Keratinocyte (primary cell): ENCODE results near the gene CA7. TPM values are rescaled to one million over a fixed set of nuclear protein-coding genes. Genes with fewer than 3 reads are reported as not detected.
A peak's percentile ranks its signal among the peaks of the same experiment; 100 is the strongest.

Experiments used
- DNase-seq: peaks from one replicate; pipeline ENCODE4 v3.0.0-alpha.2; 2011; ENCODE audit warnings: low read depth, missing footprints, low spot score
- FAIRE-seq: peaks from 2 replicates; lab custom pipeline; 2011; peaks lifted over from hg19 to GRCh38; lab: Jason Lieb, UNC
- H2AFZ ChIP-seq: 2 replicates; pipeline ENCODE4 v1.6.0; 2012; ENCODE audit warnings: low read length, control low read depth, inconsistent platforms; ENCODE audit not compliant: control insufficient read depth
- H3K27ac ChIP-seq: 2 replicates; pipeline ENCODE4 v1.5.1; 2011; ENCODE audit warnings: low read length; ENCODE audit not compliant: control insufficient read depth, insufficient read depth
- H3K27me3 ChIP-seq: 3 replicates; pipeline ENCODE4 v1.6.0; 2011; ENCODE audit warnings: low read length; ENCODE audit not compliant: control insufficient read depth, insufficient read depth; ENCODE audit errors: extremely low read depth
- H3K36me3 ChIP-seq, 2 experiments: 2 replicates in 1 of 2; 3 replicates in 1 of 2; pipeline ENCODE4 v1.5.1; 2011; ENCODE audit warnings: low read length in 2 of 2, mild to moderate bottlenecking in 1 of 2; ENCODE audit not compliant: control insufficient read depth in 2 of 2, insufficient read depth in 2 of 2; ENCODE audit errors: extremely low read depth in 1 of 2
- H3K4me1 ChIP-seq: 3 replicates; pipeline ENCODE4 v1.5.1; 2011; ENCODE audit warnings: low read length; ENCODE audit not compliant: control insufficient read depth, insufficient read depth; ENCODE audit errors: extremely low read depth
- H3K4me2 ChIP-seq: 3 replicates; pipeline ENCODE4 v1.6.0; 2011; ENCODE audit warnings: low read depth, low read length; ENCODE audit not compliant: control insufficient read depth, insufficient read depth; ENCODE audit errors: extremely low read depth
- H3K4me3 ChIP-seq, 3 experiments: fragments of 200-600 bp in 1 of 3; sonication (generic) in 1 of 3; 2 replicates in 2 of 3; 3 replicates in 1 of 3; pipeline ENCODE4 v1.5.1; 2011 to 2016; ENCODE audit warnings: low read length in 3 of 3, mild to moderate bottlenecking in 3 of 3, control low read depth in 2 of 3, inconsistent platforms in 1 of 3, low read depth in 1 of 3, mixed read lengths in 1 of 3, mixed run types in 1 of 3, moderate library complexity in 1 of 3; ENCODE audit not compliant: control insufficient read depth in 2 of 3, insufficient read depth in 2 of 3; ENCODE audit errors: extremely low read depth in 1 of 3
- H3K79me2 ChIP-seq: 2 replicates; pipeline ENCODE4 v1.6.0; 2012; ENCODE audit warnings: low read length; ENCODE audit not compliant: control insufficient read depth, insufficient read depth
- H3K9ac ChIP-seq: 3 replicates; pipeline ENCODE4 v1.6.0; 2011; ENCODE audit warnings: low read length; ENCODE audit not compliant: control insufficient read depth, insufficient read depth; ENCODE audit errors: extremely low read depth
- H3K9me1 ChIP-seq: 3 replicates; pipeline ENCODE4 v1.6.0; 2011; ENCODE audit warnings: low read length; ENCODE audit not compliant: control insufficient read depth, insufficient read depth; ENCODE audit errors: extremely low read depth
- H3K9me3 ChIP-seq: 2 replicates; pipeline ENCODE4 v1.5.1; 2012; ENCODE audit warnings: low read depth, low read length; ENCODE audit not compliant: control insufficient read depth
- H4K20me1 ChIP-seq: 3 replicates; pipeline ENCODE4 v1.6.0; 2011; ENCODE audit warnings: low read length; ENCODE audit not compliant: control insufficient read depth, insufficient read depth; ENCODE audit errors: extremely low read depth
- EZH2 ChIP-seq: IDR thresholded peaks from one replicate; pipeline ENCODE4 v1.6.1; 2012; ENCODE audit warnings: inconsistent platforms, mild to moderate bottlenecking, low read length, moderate library complexity
- dilution Hi-C: fragments of 300-500 bp; cut with MboI; formaldehyde crosslinking; loops from one replicate; pipeline ENCODE4 v1.7.0; 2020; ENCODE audit warnings: low sequenced_read_pairs; ENCODE audit not compliant: extremely low pct_ligation_motif_present
- polyA plus RNA-seq, 5 experiments: library from polyadenylated mRNA; depleted of rRNA in 3 of 5; stranded (reverse) in 3 of 5; stranded (forward) in 1 of 5; unstranded in 1 of 5; fragments of >200 nt; gene quantifications; 1 replicate in 1 of 5; 2 replicates in 3 of 5; 3 replicates in 1 of 5; pipeline versions ENCODE4 v1.2.1 to v1.2.3, GENCODE V29; 2011 to 2012; ENCODE audit warnings: missing spikeins in 2 of 5, low read depth in 1 of 5, low replicate concordance in 1 of 5
- TF ChIP-seq, protein P1 (sequence below), 3 experiments: IDR thresholded peaks in 1 of 3; conservative IDR thresholded peaks in 1 of 3; optimal IDR thresholded peaks in 1 of 3; 2 replicates in 2 of 3; 3 replicates in 1 of 3; pipeline versions ENCODE3 to v1.5.1; 2011; ENCODE audit warnings: low read length in 3 of 3, mild to moderate bottlenecking in 3 of 3, moderate library complexity in 2 of 3, control low read depth in 1 of 3, inconsistent platforms in 1 of 3; ENCODE audit not compliant: insufficient read depth in 2 of 3; ENCODE audit errors: extremely low read depth in 1 of 3

Gene CA7
- polyA plus RNA-seq, 1 donor (not counting 4 experiments of a cell fraction or from before 2014, with no cell fraction given) = not detected

DNA sequence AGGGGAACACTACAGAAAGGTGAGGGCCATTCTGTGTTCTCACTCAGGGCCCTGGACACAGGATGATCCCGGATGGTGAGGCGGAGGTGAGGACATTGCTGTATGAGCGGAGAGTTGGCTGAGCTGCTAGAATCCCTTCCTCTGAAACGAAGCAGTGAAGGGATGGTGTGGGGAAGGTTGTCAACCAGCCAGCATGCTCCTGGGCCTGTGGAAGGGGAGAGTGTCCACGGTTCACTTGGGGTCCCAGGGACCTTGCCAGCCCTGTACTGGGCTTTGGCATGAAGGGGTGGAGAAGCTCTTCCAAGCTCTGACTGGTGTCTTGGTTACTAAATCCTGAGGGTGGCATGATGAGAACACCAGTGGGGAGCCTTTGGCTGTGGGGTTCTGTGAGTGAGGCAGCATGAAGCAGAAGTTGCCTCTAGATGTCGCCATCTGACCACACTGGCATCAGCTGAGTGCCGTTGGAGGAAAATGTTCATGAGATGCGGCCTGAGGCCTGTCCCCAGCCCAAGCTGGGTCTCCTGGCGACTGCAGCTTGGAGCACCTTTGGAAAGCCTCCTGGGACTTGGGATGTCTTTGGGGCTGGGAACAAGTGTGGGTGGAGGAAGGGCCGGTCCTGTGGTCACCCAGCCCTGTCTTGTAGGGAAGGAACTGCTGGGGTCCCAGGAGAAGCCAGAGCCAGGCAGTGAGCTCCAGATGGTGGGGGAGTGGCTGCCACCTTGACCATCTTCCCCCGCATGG, 50.9 kb downstream of the CA7 start:
- Histone ChIP-seq H3K36me3 (peaks cover 0 to 1% of the 10 kb centered on the region in 2 experiments), H3K27me3 (no peaks in the 10 kb centered on the region), H3K27ac (no peak overlapping the region), H3K9me1 (no peaks in the 10 kb centered on the region), H3K4me2 (no peak overlapping the region), H3K9ac (no peak overlapping the region), H3K4me1 (peaks cover 22% of the 10 kb centered on the region), H4K20me1 (peaks cover 2% of the 10 kb centered on the region), H2AFZ (no peak overlapping the region), H3K4me3 (no peak overlapping the region), H3K9me3 (no peaks in the 10 kb centered on the region), H3K79me2 (no peaks in the 10 kb centered on the region)
- DNase-seq = no peak
- peak; percentile 61 for FAIRE-seq
- TF ChIP-seq, protein P1, sequence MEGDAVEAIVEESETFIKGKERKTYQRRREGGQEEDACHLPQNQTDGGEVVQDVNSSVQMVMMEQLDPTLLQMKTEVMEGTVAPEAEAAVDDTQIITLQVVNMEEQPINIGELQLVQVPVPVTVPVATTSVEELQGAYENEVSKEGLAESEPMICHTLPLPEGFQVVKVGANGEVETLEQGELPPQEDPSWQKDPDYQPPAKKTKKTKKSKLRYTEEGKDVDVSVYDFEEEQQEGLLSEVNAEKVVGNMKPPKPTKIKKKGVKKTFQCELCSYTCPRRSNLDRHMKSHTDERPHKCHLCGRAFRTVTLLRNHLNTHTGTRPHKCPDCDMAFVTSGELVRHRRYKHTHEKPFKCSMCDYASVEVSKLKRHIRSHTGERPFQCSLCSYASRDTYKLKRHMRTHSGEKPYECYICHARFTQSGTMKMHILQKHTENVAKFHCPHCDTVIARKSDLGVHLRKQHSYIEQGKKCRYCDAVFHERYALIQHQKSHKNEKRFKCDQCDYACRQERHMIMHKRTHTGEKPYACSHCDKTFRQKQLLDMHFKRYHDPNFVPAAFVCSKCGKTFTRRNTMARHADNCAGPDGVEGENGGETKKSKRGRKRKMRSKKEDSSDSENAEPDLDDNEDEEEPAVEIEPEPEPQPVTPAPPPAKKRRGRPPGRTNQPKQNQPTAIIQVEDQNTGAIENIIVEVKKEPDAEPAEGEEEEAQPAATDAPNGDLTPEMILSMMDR (optimal IDR thresholded peaks at IDR 0.05 in 1 of 3, IDR thresholded peaks at IDR 0.05 in 1 of 3, conservative IDR thresholded peaks at IDR 0.05 in 1 of 3; ENCODE audit: extremely low read depth in 1 of 3, insufficient read depth in 2 of 3, low read length in 3 of 3) = peak; percentile 92 to 99 (median 95)
- TF ChIP-seq EZH2 = no peak
- dilution Hi-C loops = no loop called here

DNA sequence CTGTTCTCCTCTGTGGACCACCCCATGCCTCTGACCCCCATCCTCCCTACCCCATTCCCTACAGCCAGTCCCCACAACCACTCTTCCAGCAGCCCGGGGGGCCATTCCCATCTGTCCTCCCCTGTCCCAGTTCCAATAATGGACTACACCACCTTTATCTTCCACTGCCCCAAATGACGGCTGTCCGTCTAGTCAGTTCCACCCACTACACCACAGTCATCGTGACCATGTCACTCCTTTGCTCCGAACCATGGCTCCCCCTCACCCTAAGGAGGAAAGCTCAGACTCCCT, 51.4 kb downstream of the CA7 start:
- no peaks in the 10 kb centered on the region for H3K27me3 ChIP-seq
- no peak overlapping the region for H3K9ac ChIP-seq
- H4K20me1 ChIP-seq = peaks cover 2% of the 10 kb centered on the region
- peaks cover 25% of the 10 kb centered on the region for H3K4me1 ChIP-seq
- no peak overlapping the region for H3K4me2 ChIP-seq
- H3K4me3 ChIP-seq = no peak overlapping the region
- H3K79me2 ChIP-seq = no peaks in the 10 kb centered on the region
- no peak for FAIRE-seq
- no peaks in the 10 kb centered on the region for H3K9me1 ChIP-seq
- no peaks in the 10 kb centered on the region for H3K9me3 ChIP-seq
- peaks cover 0 to 1% of the 10 kb centered on the region in 2 experiments for H3K36me3 ChIP-seq
- dilution Hi-C loops = no loop called here
- no peak for TF ChIP-seq EZH2
- TF ChIP-seq, protein P1 (optimal IDR thresholded peaks at IDR 0.05 in 1 of 3, IDR thresholded peaks at IDR 0.05 in 1 of 3, conservative IDR thresholded peaks at IDR 0.05 in 1 of 3; ENCODE audit: extremely low read depth in 1 of 3, insufficient read depth in 2 of 3, low read length in 3 of 3) = no peak
- no peak for DNase-seq
- no peak overlapping the region for H3K27ac ChIP-seq
- H2AFZ ChIP-seq = no peak overlapping the region
